NOMO-1 treated with DMSO at 0.1 percent for 48 hours (cell line): ENCODE results near the gene SELENON.

Experiments
- DNase-seq: peaks from one replicate; lab custom pipeline; 2025; ENCODE audit not compliant: unreplicated experiment; lab: John Stamatoyannopoulos, UW

The SELENON gene

DNA sequence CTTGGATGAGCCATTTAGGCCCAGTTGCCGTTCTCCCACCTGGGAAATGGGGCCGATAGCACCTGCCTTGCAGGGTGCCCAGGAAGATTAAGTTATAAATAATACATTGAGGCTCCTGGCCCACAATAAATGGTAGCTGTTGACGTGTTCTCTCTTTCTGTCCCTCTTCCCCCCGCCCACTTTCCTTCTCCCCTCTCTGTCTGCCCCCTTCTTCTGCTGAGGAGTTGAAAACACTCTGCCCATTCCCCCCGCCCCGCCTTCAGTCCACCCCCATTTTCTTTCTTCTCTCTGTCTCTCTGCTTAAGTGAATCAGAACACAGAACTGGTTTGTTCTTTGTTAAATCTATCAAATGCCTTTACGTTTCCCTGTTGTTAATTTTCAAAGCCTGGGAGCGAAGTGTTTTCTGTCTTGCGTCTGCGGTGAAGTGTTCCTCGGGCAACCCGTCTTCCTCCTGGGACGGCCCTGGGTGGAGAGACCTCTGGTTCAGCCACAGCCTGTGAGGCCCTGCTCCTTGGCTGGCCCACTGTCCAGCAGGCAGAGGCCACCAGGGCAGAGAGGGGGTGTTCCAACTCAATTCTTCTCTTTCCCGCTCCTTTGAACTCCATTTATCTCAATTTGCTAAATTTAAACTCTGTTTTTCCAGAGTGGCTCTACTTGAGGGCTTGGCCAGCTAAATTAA, 29.3 kb upstream of the SELENON start:
- peak; percentile 42 for DNase-seq

DNA sequence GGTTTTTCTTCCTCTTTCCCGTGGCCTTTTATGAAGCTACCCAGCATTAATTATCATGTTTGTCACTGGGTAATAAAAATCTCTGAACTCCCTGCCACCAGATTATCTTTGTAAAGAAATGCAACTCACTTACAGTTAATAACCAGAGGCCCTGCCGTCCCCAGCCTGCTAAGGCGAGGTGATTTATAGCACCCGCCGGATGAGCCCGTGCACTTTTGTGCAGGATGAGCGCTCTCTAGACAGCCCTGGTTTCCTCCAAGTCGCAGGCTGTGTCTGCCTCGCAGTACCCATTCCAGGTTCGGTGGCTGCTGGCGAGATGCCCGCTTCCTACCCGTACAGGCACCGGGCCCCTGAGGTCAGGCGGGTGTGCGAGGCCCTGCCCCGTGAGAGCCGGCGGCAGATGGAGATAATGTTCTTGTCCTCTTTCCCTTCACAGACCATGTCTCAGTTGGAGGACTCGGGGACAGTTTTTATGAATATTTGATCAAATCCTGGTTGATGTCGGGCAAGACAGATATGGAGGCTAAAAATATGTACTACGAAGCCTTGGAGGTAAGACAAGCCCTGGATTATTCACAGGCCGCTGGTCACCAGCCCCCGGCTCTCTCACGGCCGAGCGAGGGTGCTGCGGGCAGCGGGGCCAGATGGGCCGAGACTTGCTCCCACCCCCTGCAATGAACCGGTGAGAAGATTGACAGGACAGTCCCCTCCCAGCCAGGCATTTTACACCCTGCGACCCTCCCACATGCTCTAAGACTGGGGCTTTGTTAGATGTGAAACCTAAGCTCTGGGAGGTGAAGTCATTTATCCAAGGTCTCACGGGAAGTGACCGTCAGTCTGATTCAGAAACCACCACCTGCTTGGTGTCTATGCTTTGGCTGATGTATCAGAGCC, 28.5 kb upstream of the SELENON start:
- DNase-seq = peak; percentile 95

DNA sequence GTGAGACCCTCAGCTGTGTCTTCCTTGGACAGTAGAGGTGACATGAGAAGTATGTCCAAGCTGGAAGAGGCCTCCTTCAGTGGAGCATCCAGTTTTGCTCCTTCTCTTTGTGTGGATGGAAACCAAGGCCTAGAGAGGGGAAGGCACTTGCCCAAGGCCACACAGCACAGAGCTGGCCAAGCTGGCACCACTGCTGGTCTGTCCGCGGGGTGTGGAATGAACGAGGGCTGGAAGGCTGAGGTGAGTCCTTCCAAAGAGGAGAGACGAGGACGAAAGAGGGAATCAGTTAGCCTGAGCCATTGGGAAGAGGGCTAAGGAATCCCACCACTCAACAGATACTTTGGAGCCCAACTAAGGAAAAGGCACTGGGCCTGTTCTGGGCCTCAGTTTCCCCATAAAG, 27.8 kb upstream of the SELENON start:
- DNase-seq = no peak

DNA sequence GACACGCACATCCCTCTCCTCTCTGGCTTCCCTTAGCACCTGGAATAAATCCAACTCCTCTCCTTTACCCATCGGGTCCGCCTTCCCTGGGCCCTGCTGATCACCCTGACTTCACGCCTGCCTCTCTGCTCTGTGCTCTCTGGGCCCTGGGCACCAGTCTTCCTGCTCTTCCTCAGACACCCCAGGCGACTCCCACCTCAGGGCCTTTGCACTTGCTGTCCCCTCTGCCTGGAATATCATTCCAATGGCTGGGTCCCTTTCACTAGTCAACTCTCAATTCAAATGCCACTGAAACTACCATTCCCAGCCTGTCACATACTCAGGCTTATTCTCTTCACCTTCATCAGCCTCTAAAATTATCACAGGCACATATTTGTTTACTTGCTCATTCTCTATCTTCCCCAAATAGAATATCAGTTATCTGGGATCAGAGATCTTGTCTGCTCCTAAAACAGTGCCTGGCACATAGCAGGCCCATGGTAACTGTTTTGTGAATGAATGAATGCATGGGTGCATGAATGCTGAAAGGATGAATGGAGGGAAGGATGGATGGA, 27.2 kb upstream of the SELENON start:
- no peak for DNase-seq

DNA sequence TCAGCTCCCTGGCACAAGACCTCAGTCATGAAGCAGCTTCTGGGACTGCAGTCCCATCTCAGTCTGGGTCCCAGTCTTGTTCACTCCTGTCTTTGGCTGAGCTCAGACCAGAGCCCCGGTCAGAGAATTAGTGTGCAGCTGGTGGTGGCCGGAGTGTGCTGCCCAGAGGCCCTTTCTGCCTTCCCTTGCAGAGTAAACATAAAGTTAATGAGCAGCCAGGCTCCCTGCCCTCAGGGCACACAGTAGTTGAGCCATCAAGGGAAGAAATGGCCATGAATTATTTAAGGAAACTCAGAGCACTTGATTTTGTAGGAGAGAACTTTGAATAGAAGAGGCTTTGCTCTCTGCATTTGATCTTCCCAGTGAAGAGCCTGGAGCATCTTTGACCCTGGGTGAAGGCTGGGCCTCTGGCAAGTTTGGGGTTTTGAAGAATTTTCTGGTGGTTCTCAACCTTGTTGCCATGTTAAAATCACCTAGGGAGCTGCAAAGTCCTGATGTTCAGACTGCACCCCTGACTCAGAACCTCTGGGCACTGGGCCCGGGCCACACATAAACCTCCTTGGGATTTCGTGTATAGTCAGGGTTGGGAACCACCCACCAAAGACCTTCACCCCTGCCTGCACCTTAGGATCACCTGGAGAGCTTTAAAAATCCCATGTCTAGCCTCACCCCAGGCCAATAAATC, 26.4 kb upstream of the SELENON start:
- no peak for DNase-seq

DNA sequence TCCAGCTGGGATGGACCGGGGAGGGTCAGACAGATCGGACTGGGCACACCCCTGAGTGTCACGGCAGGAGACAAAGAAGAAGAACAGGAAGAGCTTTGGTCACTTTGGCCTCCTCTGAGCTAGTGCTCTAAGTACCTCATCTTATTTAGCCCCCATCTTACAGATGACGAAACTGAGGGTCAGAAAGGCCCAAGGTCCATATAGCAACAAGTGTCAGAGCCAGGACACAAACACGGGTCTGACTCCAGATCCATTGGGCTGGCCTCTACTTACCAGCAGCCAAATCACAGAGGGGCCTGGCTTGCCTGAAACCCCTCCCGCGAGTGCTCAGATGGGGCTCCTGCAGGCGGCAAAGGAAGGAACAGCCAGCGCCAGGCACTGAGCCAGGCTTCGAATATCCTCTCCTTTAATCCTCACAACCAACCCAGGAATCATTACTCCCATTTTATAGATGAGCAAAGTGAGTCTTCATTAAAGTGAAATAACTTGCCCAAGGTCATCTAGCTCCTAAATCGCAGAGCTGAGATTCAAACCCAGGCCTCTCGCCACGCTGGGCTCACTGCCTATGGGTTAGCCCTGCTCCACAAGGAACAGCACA, 25.7 kb upstream of the SELENON start:
- no peak for DNase-seq

DNA sequence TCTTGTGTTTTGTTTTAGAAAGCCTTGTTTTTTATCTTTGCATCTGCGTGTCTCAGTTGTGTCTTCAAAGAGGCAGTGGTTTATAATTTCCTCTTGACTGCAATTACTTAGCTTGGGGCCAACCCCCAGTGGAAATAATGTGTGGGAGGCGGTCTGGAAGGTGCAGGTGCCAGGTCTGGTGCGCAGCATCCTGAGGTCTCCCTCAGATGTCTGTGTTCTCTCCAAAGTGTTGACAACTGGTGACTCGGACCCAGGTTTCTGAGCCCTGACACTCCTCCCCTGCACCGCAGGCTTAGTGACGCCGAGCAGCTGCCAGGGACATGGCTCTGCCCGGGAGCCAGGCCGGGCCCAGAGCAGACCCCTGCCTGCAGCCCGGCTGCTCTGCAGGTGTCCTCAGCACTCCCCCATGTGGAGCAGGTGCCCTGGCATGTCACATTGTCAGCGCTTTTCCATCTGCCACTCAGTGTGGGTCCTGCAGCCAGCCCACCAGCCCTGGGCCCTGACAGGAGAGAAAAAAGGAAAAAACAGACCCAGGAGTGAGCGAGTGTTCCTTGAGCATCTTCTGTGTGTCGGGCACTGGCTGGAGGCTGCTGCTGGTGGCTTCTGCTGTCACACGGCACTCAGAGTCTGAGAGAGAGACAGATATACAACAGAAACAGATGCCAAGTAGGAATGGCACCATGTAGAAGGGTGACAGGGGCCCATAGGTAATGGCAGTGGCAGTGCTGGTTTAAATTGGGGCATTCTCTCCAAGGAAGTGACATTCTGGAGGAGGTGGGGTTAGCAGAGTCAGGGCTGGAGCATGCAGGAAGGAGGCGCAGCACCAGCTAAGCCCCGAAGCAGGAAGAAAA, 24.8 kb upstream of the SELENON start:
- no peak for DNase-seq

DNA sequence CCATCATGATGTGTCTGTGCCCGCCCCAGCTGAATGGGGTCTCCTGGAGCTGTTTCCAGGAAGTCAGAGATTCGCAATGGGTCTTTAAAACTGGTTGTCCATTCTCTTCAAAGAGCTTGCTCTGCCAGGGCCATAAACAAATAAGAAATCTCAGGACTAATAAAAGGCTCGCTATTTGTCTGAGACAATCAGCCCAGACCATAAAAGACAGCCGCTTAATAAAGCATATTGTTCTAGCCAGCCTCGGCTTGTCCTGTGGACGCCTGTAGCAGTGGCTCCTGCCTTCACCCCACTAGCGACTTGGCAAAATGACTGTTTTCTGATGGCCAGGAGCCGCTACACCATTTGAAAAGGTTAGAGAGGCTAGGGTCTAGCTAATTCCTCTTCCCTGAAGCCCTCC, 20.6 kb upstream of the SELENON start:
- DNase-seq = no peak

DNA sequence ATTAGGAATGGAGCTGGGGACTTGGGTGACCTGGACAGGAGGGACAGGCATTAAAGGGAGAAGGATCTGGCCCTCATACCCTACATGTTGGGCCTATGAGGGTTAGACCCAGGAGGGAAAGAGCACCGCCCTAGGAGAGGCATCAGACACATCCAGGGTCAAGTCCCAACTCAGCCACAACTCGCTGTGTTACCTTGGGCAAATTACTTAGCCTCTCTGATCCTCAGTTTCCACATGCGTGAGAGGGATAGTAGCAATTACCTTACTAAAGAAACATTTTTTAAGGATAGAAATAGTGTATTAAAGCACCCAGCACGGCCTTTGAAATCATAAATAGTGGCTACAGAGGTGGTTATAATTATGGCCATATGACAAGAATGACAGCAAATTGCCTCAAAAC, 20.1 kb upstream of the SELENON start:
- no peak for DNase-seq

DNA sequence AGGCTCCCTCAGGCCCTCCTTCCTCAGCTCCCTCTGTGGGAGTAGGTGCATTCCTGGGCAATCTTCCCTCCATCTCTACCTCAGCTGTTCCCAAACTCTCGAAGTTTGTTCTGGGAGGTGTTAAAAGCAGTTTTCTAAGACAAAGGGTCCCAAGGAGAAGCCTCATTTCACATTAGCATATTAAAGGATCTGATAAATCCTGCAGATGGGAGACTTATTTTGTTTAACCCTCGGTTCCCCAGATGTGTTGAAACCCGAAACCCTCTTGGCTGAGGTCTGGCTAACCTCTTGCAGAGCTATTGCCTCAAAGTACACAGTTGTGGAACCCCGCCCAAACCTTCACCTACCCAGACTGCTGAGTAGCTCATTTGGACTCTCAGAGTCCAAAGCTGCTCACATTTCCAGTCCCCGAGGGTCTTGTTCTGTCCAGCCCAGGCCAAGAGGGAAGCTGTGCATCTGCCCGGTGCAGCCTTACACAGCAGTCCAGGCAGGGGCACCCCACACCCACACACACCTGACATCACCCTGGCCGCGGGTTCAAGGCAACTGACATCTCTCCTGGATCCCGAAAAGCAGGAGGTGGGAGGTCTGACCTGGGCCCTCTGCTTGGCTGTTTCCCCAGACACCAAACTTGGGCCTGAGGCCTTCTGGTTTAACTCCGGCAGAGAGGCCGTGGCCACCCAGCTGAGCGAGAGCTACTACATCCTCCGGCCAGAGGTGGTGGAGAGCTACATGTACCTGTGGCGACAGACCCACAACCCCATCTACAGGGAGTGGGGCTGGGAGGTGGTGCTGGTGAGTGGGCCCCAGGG, 19.5 kb upstream of the SELENON start:
- DNase-seq = no peak

DNA sequence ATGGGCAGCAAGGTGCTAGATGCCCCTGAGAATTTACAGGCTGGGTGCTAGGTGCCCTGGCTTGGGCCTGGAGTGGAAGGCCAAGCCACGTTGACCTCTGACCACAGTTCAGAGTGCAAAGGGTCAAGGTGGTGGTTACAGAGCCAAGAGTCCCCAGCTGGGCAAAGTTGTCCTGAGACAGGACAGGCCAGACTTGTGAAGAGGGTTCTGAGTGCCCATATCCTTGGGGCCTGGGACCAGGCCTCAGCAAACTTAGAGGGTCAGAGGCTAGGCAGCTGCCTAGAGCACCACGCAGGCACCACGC, 18.9 kb upstream of the SELENON start:
- DNase-seq = no peak

DNA sequence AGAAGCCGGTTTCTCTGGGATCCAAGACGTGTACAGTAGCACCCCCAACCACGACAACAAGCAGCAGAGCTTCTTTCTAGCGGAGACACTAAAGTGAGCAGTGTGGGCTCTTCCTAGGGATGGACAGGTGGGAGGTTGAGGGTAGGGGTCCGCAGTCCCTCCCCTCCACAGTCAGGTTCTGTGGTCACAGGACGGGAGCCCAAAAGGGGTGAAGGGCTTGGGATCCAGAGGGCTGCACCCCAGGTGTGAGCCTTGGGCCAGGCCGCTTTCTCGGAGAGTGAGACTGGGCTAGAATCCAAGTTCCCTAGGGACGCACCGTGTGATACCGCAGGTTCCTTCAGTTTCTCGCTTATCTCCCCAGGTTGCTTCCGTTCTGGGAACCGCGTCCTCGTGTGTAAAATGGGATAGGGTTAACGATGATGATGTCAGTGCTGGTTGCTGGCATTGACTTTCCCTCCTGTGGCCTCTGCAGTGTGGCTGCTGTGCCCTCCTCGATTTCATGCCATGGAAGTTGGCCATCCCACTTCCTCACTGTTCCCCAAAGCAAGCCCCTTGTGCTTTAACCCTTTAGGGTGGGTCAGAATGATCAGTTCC, 17.3 kb upstream of the SELENON start:
- no peak for DNase-seq

DNA sequence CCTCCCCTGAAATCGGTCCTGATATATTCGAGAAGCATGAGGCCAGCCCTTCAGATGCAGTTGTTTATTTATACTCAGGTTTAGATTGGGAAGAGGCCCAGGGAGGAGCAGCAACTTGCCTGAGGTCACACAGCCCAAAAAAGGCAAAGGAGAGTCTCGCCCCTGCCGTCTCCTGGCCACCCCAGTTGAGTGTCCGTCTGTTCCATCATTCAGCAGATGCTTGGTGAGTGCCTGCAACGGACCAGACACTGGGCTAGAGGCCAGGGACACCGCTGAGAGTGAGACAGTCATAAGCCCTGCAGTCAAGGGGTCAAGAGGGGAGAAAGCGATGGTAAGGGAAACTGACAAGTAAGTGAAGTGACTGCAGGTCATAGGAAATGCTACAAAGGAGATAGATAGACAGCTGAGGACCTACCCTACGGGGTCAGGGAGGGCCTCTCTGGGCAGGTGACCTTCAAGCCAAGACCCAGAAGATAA, 15.4 kb upstream of the SELENON start:
- no peak for DNase-seq

DNA sequence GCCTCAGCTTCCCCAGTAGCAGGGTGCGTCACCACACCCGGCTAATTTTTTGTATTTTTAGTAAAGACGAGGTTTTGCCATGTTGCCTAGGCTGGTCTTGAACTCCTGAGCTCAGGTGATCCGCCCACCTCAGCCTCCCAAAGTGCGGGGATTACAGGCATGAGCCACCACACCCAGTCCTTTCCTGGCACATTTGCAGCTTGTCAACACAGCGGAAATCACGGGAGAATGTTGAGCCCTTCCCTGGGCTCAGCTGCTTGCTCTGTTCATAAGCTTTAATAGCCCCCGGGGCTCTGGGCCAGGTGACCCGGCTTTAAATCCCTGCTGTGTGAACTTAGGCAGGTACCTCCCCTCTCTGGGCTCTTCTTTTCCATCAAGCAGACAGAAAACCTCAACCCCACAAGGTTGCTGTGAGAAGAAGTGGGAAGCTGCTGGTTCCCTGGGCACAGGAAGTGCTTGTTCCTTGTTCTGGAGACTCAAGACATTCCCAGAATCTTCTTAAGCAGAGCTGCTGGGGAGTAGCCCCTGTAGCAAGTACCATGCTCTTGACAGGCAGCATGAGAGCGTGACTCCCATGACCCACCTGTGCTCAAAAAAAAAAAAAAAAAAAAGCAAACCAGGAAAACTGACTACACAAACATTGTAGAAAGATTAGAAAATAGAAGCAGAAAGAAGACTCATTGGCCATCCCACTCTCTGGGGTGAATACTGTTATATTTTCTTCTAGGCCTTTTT, 14.5 kb upstream of the SELENON start:
- DNase-seq = no peak

DNA sequence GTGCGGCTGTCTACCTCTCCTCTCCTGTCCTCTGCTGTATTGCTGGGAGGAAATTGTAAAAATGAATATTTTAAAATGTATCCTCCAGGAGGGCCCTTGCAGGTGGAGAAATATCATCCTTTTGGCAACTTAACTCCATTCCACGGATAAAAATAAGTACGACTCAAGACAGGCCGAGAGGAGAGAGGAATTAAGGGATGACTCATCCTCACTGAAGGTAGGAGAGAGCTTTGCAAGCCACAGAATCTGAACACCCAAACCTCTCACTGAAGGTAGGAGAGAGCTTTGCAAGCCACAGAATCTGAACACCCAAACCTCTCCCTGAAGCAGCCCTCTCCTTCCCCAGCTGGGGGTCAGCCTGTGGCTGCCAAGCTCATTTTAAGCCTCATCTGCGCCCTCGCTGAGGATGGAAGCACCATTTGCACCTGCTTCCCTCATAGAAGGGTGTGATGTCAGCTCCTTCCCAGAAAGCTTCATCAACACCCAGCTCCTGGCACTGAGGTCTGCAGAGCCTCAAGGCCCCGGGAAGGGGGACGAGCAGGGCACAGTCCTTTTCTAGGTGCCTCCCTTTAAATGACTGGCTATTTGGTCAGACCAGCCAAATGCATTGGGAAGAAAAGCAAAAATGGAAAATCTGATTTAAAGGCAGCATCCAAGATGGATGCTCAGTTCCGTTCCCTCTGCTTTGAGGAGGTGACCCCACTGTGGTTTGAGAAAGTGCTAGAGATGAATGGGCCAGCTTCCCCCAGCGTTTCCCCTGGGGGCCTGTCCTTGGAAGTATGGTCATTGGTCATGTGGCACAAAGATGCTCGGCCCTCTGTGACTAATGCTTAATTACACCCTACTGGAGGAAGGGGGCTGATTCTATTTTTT, 12.9 kb upstream of the SELENON start:
- peak; percentile 35 for DNase-seq

DNA sequence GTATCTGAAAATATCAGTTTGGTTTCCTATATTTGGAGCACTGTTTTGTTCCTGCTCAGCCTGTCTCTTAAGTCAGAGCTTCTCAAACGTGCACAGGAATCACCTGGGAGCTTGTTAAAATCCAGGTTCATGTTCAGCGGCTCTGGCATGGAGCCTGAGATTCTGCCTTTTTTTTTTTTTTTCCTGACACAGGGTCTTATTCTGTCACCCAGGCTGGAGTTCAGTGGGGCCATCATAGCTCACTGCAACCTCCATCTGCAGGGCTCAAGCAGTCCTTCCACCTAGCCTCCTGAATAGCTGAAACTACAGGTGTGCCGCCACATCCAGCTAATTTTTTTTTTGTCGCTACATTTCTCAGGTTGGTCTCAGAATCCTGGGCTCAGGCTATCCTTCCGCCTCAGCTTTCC, 12.2 kb upstream of the SELENON start:
- DNase-seq = no peak

DNA sequence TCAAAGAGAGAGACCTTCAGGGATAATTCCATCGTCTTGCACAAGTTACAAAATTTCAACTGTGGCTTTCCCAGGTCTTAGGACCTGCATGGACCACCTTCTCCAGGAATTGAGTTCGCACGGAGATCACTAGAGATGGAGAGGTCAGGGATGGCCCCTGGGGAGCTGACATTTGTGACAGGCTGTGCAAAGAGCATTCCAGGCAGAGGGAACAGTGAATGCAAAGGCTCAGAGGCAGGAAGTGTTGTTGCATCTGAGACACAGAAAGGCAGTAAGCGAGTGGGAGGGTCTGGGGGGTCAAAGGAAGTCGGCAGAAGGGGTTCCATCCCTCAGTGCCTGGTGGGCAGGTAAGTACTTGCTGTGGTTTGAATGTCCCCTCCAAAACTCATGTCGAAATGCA, 9.5 kb upstream of the SELENON start:
- no peak for DNase-seq

DNA sequence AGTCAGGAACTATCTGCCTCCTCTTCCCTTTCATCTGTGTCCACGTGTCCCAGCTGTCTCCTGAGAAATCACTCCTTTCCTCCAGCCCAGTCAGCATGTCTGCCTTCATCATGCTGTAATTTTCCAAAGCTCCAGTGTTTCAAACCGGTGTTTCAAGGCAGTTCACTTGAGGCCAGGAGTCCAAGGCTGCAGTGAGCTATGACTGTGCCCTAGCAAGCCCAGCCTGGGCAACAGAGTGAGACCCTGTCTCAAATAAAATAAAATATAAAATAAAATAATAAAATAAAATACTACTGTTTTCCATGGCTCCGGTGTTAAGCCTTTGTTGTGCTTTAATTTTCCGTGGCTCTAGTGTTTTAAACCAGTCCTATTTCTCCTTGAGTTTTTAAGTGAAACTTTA, 7.9 kb upstream of the SELENON start:
- no peak for DNase-seq
